Stomach (tissue), 9 donors: ENCODE data around the gene PGLYRP1. TPM values are rescaled to one million over a fixed set of nuclear protein-coding genes. Genes with fewer than 3 reads are reported as not detected.

ENCODE experiments used
- DNase-seq, 2 donors: peaks; one replicate each; pipeline versions ENCODE4 v3.0.0 to v3.0.0-alpha.2; 2013 to 2019
- H3K27ac ChIP-seq, 5 donors: fragments of 200-600 bp in 4 of 5; sonication (generic) in 4 of 5; one replicate each; pipeline ENCODE4 v1.5.1; 2013 to 2019; ENCODE audit warnings: mild to moderate bottlenecking in 1 of 5, moderate library complexity in 1 of 5
- H3K27me3 ChIP-seq, 3 donors: fragments of 200-600 bp; sonication (generic); one replicate each; pipeline ENCODE4 v1.5.1; 2017 to 2019; ENCODE audit warnings: mixed run types in 1 of 3
- H3K36me3 ChIP-seq, 4 donors: fragments of 200-600 bp; sonication (generic); 1 replicate in 3 of 4; 2 replicates in 1 of 4; pipeline ENCODE4 v1.5.1; 2016 to 2019
- H3K4me1 ChIP-seq, 4 donors: fragments of 200-600 bp; sonication (generic); one replicate each; pipeline ENCODE4 v1.5.1; 2016 to 2019
- H3K4me3 ChIP-seq, 4 donors: fragments of 200-600 bp; sonication (generic) in 3 of 4; one replicate each; pipeline ENCODE4 v1.5.1; 2016 to 2019; ENCODE audit warnings: mild to moderate bottlenecking in 1 of 4
- H3K9me3 ChIP-seq, 4 donors: fragments of 200-600 bp; sonication (generic); one replicate each; pipeline ENCODE4 v1.5.1; 2016 to 2019
- EP300 ChIP-seq: sonication (generic); formaldehyde crosslinking; IDR thresholded peaks from one replicate; pipeline ENCODE4 v1.6.1; 2017; ENCODE audit warnings: antibody characterized with exemption
- POLR2A ChIP-seq, 4 donors: fragments of 450-650 bp; IDR thresholded peaks; one replicate each; pipeline ENCODE4 v1.6.1; 2016; ENCODE audit warnings: antibody characterized with exemption in 4 of 4, control low read depth in 2 of 4, mild to moderate bottlenecking in 1 of 4, moderate library complexity in 1 of 4
- POLR2AphosphoS5 ChIP-seq, 3 donors: sonication (generic); formaldehyde crosslinking; IDR thresholded peaks; one replicate each; pipeline ENCODE4 v1.6.1; 2016; ENCODE audit warnings: antibody characterized with exemption in 3 of 3
- WGBS, 5 donors: extraction: QIAGEN DNeasy Blood & Tissue Kit in 3 of 5; methylation state at CpG; one replicate each; pipeline versions ENCODE4 v1.1.5 to v1.1.7; 2013 to 2018; 5-methylcytosine and 5-hydroxymethylcytosine counted together
- intact Hi-C: fragments of 100-400 bp; cut with DNase I; formaldehyde crosslinking; loops from one replicate; pipeline ENCODE4 v1.15.1; 2023; ENCODE audit warnings: low total_unique reads
- polyA plus RNA-seq, 3 donors: library from polyadenylated mRNA; stranded (reverse); fragments of 200-250 nt; gene quantifications; one replicate each; pipeline ENCODE4 v1.2.3, GENCODE V29; 2013
- total RNA-seq, 5 donors: library from RNA; depleted of rRNA; stranded (reverse); fragments of >200 nt; gene quantifications; one replicate each; pipeline versions ENCODE4 v1.1.0 to v1.2.3, GENCODE V29; 2014 to 2016
- TF ChIP-seq, protein P1 (sequence below), 7 experiments: fragments of 450-650 bp in 4 of 7; fragments of 200-600 bp in 3 of 7; sonication (generic) in 3 of 7; IDR thresholded peaks; one replicate each; pipeline ENCODE4 v1.5.1; 2016 to 2019; ENCODE audit warnings: antibody characterized with exemption in 7 of 7, control low read depth in 2 of 7, mild to moderate bottlenecking in 1 of 7
- donor health status: healthy with polysubstance abuse.
- donor health status: Bipolar disorder and iron deficiency.
- donor health status: healthy.

The PGLYRP1 gene
- total and polyA plus RNA-seq, 8 donors: 0.56 to 3.5 TPM; not detected in 6

GRCh38 chr19:46015687-46016425, 7.0 kb downstream of the PGLYRP1 start:
- Histone ChIP-seq H3K36me3 (peaks cover 0 to 25% (median 12%) of the 10 kb centered on the region in 4 donors), H3K4me3 (peak overlapping the region; percentile 53 to 91 (median 76)), H3K9me3 (no peaks in the 10 kb centered on the region), H3K4me1 (peaks cover 27 to 31% (median 29%) of the 10 kb centered on the region in 4 donors), H3K27me3 (peaks cover 0 to 38% (median 20%) of the 10 kb centered on the region in 3 donors), H3K27ac (peak overlapping the region in 4 of 5 donors; percentile 29 to 62 (median 44))
- DNase-seq: peak in 1 of 2 donors; percentile 63
- intact Hi-C loops: no loop called here
- 2 to 8% (median 3%) methylated on average over 30 to 63 of the region's 63 CpGs for WGBS, 5 donors
- TF ChIP-seq EP300 (no peak), POLR2A (IDR thresholded peaks at IDR 0.05) (no peak)

DNA sequence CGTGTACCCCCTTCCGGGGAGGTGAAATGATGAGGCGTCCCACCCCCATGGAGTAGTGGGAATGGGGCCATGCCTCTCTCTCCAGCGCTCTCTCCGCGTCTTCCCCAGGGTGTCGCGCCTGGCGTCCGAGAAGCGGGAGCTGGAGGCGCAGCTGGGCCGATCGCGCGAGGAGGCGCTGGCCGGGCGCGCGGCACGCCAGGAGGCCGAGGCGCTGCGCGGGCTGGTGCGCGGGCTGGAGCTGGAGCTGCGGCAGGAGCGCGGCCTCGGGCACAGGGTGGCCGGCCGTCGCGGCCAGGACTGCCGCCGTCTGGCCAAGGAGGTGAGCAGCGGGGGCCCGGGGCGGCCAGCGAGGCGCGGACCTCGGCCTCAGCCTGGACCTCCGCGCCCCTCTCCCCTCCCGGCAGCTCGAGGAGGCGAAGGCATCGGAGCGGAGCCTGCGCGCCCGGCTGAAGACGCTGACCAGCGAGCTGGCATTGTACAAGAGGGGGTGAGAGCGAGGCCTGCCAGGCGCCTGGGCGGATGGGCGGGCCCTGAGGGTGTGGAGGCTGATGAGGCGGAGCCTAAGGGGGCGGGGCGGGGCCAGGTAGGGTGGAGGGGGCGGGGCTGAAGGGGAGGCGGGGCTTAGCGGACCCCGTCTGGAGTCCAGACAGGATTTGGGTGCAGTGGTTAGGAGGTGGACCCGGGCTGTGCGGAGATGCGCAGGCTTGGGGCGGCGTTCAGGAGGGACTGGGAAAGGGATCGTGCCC, 7.7 kb downstream of the PGLYRP1 start:
- DNase-seq: peak; percentile 90
- H3K4me3 ChIP-seq: peak overlapping the region; percentile 53 to 91 (median 76)

DNA sequence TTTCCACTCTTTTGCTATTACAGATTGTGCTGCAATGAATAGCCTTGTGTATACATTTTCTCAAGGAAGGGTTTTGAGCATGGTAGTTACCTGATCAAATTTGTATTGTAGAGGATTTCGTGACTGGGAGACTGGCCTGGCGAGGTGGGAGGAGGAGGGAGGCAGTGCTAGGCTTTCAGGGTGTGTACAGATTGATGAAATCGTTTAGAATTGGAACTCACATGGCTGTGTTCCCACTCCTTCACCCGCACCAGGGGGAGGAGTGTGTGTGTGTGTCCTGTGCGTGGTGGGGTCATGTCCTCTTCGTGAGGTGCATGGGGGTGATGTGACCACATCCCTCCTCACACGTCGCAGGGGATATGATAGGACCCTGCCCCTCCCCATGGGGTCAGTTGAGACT, 8.3 kb downstream of the PGLYRP1 start:
- peak overlapping the region in 2 of 5 donors; percentile 36 to 58 for H3K27ac ChIP-seq
- peaks cover 0 to 38% (median 20%) of the 10 kb centered on the region in 3 donors for H3K27me3 ChIP-seq
- peak in 1 of 2 donors; percentile 36 for DNase-seq

More for the DNA sequence above, 7.7 kb downstream of the PGLYRP1 start:
- H3K27ac ChIP-seq: peak overlapping the region in 2 of 5 donors; percentile 36 to 58
- TF ChIP-seq POLR2AphosphoS5 (IDR thresholded peaks at IDR 0.05): peak in 1 of 3 donors; percentile 60
- TF ChIP-seq POLR2A (IDR thresholded peaks at IDR 0.05): no peak
- H3K36me3 ChIP-seq: peaks cover 0 to 25% (median 16%) of the 10 kb centered on the region in 4 donors
- peaks cover 0 to 38% (median 20%) of the 10 kb centered on the region in 3 donors for H3K27me3 ChIP-seq
- intact Hi-C loops: no loop called here
- no peaks in the 10 kb centered on the region for H3K9me3 ChIP-seq
- WGBS, 5 donors: 3 to 9% (median 7%) methylated on average over 38 to 74 of the region's 74 CpGs
- peaks cover 27 to 31% (median 29%) of the 10 kb centered on the region in 4 donors for H3K4me1 ChIP-seq

GRCh38 chr19:46009530-46010510, 13.0 kb downstream of the PGLYRP1 start:
- H3K4me3 ChIP-seq: no peak overlapping the region
- H3K4me1 ChIP-seq: peaks cover 6 to 11% (median 7%) of the 10 kb centered on the region in 4 donors
- TF ChIP-seq, protein P1, sequence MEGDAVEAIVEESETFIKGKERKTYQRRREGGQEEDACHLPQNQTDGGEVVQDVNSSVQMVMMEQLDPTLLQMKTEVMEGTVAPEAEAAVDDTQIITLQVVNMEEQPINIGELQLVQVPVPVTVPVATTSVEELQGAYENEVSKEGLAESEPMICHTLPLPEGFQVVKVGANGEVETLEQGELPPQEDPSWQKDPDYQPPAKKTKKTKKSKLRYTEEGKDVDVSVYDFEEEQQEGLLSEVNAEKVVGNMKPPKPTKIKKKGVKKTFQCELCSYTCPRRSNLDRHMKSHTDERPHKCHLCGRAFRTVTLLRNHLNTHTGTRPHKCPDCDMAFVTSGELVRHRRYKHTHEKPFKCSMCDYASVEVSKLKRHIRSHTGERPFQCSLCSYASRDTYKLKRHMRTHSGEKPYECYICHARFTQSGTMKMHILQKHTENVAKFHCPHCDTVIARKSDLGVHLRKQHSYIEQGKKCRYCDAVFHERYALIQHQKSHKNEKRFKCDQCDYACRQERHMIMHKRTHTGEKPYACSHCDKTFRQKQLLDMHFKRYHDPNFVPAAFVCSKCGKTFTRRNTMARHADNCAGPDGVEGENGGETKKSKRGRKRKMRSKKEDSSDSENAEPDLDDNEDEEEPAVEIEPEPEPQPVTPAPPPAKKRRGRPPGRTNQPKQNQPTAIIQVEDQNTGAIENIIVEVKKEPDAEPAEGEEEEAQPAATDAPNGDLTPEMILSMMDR (IDR thresholded peaks at IDR 0.05): peak in 5 of 7 experiments; percentile 53 to 96 (median 91)
- no peak for TF ChIP-seq POLR2A (IDR thresholded peaks at IDR 0.05)
- no peak overlapping the region for H3K27ac ChIP-seq
- intact Hi-C loops: loop anchor here (10.0 kb wide), 1 partner anchor 95 kb away; the partner anchor contains the start of gene NANOS2
- peak; percentile 80 to 87 for DNase-seq
- WGBS, 5 donors: 43 to 58% (median 53%) methylated on average over 21 to 28 of the region's 28 CpGs
- no peaks in the 10 kb centered on the region for H3K9me3 ChIP-seq
- peaks cover 0 to 44% (median 36%) of the 10 kb centered on the region in 4 donors for H3K36me3 ChIP-seq
- H3K27me3 ChIP-seq: peaks cover 0 to 23% (median 6%) of the 10 kb centered on the region in 3 donors

More for the DNA sequence above, 8.3 kb downstream of the PGLYRP1 start:
- WGBS, 5 donors: 19 to 46% (median 34%) methylated on average over 8 of the region's 8 CpGs
- TF ChIP-seq POLR2AphosphoS5 (IDR thresholded peaks at IDR 0.05): no peak
- no peak for TF ChIP-seq POLR2A (IDR thresholded peaks at IDR 0.05)
- TF ChIP-seq EP300: no peak
- TF ChIP-seq, protein P1 (IDR thresholded peaks at IDR 0.05): no peak
- Histone ChIP-seq H3K4me3 (peak overlapping the region; percentile 53 to 91 (median 76)), H3K4me1 (peaks cover 27 to 31% (median 30%) of the 10 kb centered on the region in 4 donors), H3K9me3 (no peaks in the 10 kb centered on the region), H3K36me3 (peaks cover 0 to 25% (median 16%) of the 10 kb centered on the region in 4 donors)
- intact Hi-C loops: no loop called here
